IPS-NIHi7 (cell line): Measurements from ENCODE around the gene MARCHF3.
"Not testable (repeated sequence)": the region's sequence is repeated elsewhere in the genome, so short reads cannot be mapped to it uniquely, and the experiment has no call there.

Experiments used
- DNase-seq: peaks from one replicate; pipeline ENCODE4 v3.0.0; 2012; ENCODE audit warnings: mixed read lengths; ENCODE audit errors: extremely low spot score

The MARCHF3 gene

DNA sequence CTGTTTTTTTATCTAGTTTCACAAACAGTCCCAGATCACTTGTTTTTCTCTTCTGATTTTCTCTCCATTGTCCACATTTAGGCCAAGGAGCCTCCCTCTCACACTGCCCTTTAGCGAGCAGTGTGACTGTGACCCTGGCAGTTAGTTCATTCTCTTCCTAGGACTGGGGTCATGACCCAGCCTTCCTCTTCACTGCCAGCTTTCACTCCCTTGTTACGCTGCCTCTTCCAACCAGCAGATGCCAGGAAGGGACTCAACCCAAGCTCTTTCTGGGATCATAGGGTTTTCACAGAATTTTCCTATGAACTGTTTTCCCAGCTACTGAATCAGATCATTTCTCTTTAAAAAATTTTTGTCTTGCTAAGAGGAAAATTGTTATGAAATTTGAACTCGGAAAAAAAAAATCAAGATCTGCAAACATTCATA lies 182.5 kb downstream of the MARCHF3 start:
- no peak for DNase-seq

DNA sequence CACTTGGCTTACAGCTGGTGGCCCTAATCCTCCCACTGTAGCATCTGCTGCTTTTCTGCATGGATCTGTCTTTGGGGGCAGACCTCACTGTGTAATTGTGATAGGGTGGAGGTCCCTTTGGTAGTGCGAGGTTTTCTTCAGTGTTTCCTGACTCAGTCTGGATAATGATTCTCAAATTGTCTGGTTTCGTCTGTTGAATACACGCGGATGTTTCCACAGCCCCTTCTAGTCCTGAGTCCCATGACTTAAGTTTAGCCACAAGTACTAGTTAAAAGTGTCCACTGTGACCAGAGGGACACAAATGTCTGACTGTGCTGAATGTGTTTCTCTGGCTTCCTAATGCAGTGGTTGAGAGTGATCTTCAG lies 182.9 kb downstream of the MARCHF3 start:
- no peak for DNase-seq

DNA sequence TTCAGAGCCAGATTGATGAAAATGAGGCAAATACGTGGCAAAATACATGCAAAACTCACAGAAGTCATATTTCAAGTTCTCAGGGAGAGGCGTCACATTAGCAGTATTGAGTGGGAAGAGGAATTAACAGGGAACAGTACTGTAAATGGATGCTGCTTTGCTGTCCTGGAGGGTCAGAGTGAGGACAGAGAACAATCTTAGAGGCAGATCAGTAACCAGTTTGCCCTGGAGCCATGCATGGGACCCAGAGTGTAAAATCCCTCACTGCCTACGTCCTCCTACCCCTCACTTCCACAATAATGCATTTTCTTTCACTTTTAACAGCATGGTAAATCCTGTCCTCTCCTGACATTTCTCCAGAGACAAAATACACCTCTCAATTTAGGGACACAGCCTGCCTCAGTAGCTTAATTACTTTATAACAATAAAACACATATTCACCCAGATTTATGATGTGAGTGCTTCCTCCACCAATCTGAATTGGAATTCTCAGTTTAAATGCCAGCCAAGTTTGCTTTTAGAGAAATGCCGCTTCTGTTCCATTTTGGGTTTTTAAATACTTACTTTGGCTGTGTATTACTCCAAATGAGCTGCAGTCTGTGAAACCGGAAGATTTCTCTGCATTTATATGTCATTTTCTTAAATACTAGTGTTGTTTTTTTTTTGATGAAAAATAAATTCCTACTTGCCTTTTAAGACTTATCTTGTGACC lies 183.5 kb downstream of the MARCHF3 start:
- DNase-seq: peak; percentile 30

DNA sequence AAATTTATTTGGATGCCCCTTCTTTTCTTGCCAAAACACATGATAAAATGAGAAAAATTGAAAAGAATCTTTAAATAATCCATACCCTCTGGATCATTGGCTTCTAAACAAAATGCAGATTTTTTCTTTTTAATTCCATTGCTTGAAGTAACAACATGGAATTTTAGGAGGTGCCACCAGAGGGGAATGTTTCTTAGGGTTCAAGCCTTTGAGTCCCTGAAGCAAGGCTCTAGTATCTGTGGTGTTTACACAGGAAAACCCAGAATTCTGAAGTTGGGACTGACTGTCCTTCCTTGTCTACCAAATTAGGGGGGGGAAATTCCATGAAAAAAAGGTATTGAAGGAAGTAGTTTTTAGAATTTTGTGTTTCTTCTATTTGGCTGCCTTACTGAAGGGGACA lies 184.0 kb downstream of the MARCHF3 start:
- DNase-seq: no peak

DNA sequence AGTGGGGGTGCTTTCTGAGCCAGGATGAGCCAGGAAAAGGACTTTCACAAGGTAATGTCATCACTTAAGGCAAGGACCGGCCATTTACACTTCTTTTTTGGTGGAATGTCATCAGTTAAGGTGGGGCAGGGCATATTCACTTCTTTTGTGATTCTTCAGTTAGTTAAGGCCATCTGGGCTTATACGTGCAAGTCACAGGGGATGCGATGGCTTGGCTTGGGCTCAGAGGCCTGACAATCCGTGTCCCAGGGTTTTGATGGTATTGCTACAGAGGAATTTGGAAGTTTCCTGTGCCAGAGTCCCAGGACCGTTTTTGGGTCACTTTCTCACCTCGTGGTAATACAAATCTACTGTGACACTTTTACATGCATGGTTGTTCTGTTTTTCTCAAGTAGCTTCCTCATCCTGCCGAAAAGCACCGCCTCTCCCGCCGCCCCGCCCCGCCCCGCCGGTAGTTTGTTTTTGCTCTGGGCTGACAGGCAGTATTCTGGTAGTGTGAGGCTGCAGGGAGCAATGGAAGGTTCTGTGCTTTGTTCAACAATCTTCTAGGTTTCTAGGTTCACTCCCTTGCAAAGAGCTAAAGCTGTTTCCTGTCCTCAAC lies 184.8 kb downstream of the MARCHF3 start:
- peak; percentile 66 for DNase-seq

DNA sequence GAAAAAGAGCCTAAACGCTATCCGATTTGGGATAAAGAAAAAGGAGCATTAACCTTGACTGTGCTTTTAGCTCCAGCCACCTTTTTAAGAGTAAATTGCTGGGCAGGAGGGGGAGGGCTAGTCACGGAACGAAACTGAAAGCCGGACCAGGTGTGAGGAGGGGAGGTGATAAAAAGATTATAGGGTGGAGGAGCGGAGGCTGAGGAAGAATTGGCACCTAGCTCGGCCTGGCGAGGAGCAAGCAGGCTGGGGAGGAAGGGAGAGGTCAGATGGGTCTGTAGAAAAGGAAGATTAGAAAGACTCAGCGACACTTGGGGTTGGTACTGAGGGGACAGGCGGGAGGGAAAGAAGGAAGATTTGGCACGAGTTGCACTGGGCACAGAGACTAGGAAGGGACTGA lies 187.0 kb downstream of the MARCHF3 start:
- DNase-seq: not testable (repeated sequence)

DNA sequence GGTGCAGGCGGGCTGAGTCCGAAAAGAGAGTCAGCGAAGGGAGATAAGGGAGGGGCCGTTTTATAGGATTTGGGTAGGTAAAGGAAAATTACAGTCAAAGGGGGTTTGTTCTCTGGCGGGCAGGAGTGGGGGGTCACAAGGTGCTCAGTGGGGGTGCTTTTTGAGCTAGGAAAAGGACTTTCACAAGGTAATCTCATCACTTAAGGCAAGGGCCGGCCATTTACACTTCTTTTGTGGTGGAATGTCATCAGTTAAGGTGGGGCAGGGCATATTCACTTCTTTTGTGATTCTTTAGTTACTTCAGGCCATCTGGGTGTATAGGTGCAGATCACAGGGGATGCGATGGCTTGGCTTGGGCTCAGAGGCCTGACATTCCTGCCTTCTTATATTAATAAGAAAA lies 191.0 kb downstream of the MARCHF3 start:
- DNase-seq: not testable (repeated sequence)

DNA sequence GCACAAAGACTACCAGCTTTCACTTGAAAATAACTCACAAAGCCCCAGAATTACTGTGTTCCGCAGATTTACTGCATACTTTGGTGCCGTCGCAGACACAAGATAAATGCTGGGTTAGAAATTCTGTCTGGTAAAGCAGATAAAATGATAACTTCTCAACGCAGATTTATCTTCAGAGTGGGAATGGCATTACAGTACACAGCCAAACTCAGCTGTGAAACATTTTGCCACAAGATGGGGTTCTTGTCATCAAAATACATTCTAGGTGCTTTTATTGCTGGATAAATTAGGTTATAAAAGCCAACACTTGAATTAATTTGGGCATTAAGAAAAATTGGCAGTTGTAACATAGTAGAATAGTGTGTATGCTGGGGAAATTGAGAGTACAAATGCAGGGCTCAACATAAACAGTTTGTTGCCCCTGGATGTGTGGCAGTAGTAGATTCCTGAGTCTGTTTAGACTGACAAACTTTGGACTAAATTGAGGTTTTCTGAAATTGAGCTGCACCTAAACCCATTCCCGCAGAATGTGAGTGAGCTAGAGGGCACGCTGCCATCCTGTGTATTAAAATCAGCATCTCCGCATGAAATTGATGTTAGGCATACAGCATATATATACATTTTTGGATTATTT lies 192.3 kb downstream of the MARCHF3 start:
- no peak for DNase-seq

DNA sequence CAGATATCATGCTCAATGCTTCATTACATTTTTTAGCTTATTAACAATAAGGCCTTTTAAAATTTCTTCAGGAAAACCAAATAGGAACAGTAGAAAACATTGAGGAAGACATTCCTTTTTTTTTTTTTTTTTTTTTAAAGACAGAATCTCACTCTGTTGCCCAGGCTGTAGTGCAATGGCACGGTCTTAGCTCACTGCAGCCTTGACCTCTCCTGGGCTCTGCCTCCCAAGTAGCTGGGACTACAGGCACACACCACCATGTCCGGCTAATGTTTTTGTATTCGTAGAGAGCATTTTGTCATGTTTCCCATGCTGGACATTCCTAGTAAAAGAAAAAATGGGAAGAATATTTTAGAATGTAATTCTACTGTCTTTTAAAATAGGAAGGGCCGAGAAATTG lies 193.1 kb downstream of the MARCHF3 start:
- DNase-seq: no peak

DNA sequence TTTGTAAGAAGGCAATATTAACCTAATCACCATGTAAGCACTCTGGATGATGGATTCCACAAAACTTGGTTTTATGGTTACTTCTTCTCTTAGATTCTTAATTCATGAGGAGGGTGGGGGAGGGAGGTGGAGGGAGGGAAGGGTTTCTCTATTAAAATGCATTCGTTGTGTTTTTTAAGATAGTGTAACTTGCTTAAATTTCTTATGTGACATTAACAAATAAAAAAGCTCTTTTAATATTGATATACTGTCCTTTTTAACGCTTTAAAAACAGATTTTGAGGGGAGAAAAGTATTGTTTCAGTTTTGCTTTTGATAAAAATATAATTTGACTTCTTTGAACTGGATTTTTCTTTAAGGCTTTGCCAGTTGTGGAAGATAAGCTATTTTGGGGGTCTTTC lies 193.6 kb downstream of the MARCHF3 start:
- no peak for DNase-seq

DNA sequence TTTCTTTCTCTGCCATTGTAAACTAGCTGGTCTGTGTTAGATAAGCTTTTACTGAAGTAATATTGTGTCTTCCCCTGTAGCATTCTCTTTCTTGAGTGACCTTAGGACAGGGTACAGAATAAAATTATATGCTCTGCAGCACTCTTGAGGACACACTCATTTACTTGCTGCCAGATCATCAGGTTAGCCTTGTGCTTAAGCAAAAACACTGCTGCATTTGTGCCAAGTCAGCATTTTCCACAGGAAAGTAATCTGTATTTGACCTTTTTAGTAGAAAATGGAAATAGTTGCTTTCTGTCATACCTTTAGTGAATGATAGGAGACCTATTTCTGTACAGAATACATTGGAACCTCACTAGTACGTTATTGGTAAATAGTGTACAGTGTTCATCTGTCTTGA lies 199.2 kb downstream of the MARCHF3 start:
- DNase-seq: no peak

DNA sequence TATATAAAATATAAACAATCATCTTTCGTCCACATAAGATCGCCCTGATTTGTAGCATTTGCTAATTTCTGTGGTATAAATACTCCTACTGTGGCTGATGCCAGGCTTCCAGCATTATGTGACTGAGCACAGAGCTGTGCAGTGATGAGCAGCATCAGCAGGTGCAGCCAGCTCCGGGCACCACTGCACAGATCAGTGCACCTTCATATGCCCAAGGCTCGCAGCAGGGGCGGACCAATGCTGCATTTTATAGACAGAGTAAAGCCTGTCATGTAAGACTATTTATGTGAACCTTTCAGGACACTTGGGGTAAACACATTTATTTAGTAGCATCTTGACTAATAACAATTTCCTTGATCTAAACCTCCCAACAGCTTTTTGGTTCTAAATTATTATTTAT lies 200.3 kb downstream of the MARCHF3 start:
- no peak for DNase-seq

DNA sequence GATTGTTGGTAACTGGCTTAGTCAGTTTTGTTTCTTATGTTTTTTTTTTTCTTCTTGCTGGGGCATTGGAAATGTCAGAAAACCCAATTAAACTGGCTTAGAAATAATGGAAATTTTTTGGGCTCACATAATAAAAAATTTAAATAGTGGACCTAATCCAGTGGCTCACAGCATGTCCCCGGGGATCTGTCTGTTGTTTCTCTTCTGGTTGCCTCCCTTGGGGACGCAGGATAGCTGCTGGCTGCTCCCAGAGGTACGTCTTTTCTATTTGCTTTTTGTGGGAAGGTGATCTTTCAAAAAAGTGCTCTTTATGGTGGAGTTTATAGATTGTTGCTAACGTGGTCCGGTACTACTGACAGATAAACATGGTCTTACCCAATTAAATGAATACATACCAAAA lies 201.3 kb downstream of the MARCHF3 start:
- DNase-seq: no peak

DNA sequence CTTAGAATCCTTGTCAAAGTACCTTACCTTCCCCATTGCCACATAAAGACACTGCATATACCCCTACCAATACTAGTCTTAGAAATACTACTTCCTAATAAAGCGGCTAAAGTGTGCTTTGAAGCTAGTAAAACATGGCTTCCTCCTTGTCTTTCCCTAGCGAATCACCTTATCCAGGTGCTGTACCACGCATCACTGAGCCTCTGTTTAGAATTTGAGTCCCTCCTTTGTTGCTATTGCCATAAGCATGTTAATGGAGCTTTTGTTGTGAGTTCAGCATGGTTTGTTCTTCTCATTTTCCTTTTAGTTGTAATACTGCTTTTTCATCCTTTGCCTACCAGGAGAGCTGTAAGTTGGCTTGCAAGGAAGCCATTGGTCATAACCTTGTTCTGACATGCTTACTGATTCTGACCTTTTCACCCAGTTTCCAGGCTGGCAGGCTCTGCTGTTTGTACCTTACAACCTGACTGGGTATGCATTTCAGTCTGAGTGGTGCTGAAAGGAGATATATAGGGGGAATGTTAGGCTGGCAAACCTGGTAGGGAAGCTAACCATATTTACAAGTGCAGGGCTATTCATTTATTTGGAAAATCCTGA lies 203.6 kb downstream of the MARCHF3 start:
- DNase-seq: no peak

DNA sequence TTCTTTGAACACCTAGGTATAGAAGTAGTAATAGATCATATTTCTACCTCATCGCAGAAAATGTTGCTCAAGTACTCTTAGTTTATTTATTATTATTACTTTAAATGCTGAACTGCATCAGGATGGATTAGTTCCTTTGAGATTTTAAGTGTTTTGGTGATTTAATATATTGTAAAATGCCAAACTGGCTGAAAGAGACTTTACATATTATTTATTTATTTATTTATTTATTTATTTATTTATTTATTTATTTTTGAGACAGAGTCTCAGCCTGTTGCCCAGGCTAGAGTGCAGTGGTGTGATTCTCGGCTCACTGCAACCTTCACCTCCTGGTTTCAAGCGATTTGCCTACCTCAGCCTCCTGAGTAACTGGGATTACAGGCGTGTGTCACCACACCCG lies 211.1 kb downstream of the MARCHF3 start:
- DNase-seq: no peak

DNA sequence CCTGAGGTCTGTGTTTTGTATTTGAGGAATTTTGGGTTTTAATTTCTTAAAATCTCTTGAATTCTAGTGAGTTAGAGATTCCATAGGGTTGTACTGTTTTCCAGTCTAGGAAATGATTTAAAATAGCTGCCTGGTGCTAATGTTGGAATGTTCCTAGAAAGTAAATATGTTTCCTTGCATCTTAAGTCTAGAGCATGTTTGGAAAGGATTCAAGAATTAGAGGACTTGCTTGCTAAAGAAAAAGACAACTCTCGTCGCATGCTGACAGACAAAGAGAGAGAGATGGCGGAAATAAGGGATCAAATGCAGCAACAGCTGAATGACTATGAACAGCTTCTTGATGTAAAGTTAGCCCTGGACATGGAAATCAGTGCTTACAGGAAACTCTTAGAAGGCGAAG lies 211.6 kb downstream of the MARCHF3 start:
- no peak for DNase-seq
